Upper lobe of right lung (tissue), 1 donor: Measurements from ENCODE around the gene TMEM50B. TPM values are rescaled to one million over a fixed set of nuclear protein-coding genes. Genes with fewer than 3 reads are reported as not detected.

Experiments used
- total RNA-seq: library from RNA; stranded (reverse); fragmentation: NEBNext Ultra II Directional; extraction: Animal tissue kit (Norgen Biotek cat#: 25700); gene quantifications from one replicate; pipeline ENCODE4 v1.2.1, GENCODE V29; 2021
- donor health status: DM: no; HTN: yes; CAD: no; lungs with severe emphysema.

The TMEM50B gene
- total RNA-seq, 1 donor from 2014 or later: 73.2 TPM

Other genes with a start within 250 kb of the TMEM50B start
- 47.1 TPM for gene IL10RB, start 213.6 kb downstream of the TMEM50B start, total RNA-seq
- gene IFNAR1, start 155.0 kb downstream of the TMEM50B start, total RNA-seq: 72.1 TPM
- gene IFNGR2, start 76.6 kb downstream of the TMEM50B start, total RNA-seq: 69.3 TPM
- gene DNAJC28, start 11.7 kb upstream of the TMEM50B start, total RNA-seq: 2.3 TPM
- 55.8 TPM for gene GART, start 62.1 kb upstream of the TMEM50B start, total RNA-seq
- 320 TPM for gene SON, start 63.1 kb upstream of the TMEM50B start, total RNA-seq
- gene DONSON, start 108.7 kb upstream of the TMEM50B start, total RNA-seq: 4.4 TPM
- gene CRYZL1, start 161.8 kb upstream of the TMEM50B start, total RNA-seq: 38.0 TPM
- gene ITSN1, start 162.5 kb upstream of the TMEM50B start, total RNA-seq: 32.0 TPM